C4-2B (cell line): ENCODE data around the gene DDX24.

Experiments
- ZFX ChIP-seq: fragments of 450-650 bp; IDR thresholded peaks from 2 replicates; pipeline ENCODE4 v1.6.1; 2017
- TF ChIP-seq, protein P1 (sequence below): fragments of 450-650 bp; conservative IDR thresholded peaks from 2 replicates; pipeline ENCODE4 v1.5.1; 2017; ENCODE audit warnings: mild to moderate bottlenecking

GRCh38 chr14:94054936-94055335, 26.1 kb downstream of the DDX24 start:
- TF ChIP-seq, protein P1, sequence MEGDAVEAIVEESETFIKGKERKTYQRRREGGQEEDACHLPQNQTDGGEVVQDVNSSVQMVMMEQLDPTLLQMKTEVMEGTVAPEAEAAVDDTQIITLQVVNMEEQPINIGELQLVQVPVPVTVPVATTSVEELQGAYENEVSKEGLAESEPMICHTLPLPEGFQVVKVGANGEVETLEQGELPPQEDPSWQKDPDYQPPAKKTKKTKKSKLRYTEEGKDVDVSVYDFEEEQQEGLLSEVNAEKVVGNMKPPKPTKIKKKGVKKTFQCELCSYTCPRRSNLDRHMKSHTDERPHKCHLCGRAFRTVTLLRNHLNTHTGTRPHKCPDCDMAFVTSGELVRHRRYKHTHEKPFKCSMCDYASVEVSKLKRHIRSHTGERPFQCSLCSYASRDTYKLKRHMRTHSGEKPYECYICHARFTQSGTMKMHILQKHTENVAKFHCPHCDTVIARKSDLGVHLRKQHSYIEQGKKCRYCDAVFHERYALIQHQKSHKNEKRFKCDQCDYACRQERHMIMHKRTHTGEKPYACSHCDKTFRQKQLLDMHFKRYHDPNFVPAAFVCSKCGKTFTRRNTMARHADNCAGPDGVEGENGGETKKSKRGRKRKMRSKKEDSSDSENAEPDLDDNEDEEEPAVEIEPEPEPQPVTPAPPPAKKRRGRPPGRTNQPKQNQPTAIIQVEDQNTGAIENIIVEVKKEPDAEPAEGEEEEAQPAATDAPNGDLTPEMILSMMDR, result no peak
- TF ChIP-seq ZFX, result no peak
